HepG2 (cell line): ENCODE results near the gene SLC23A3. TPM values are rescaled to one million over a fixed set of nuclear protein-coding genes. Genes with fewer than 3 reads are reported as not detected.
A peak's percentile ranks its signal among the peaks of the same experiment; 100 is the strongest.

Source experiments
- ATF5 ChIP-seq: sonication (generic); formaldehyde crosslinking; IDR thresholded peaks from 2 replicates; pipeline ENCODE4 v1.4.0; 2020; ENCODE audit warnings: mild to moderate bottlenecking, low read depth, missing genetic modification reagents
- FLYWCH1 ChIP-seq: sonication (generic); formaldehyde crosslinking; IDR thresholded peaks from 2 replicates; pipeline ENCODE4 v1.8.1; 2023; ENCODE audit warnings: mild to moderate bottlenecking, missing genetic modification reagents
- FOSL1 ChIP-seq: sonication (generic); formaldehyde crosslinking; IDR thresholded peaks from 2 replicates; pipeline ENCODE4 v1.9.0; 2021; ENCODE audit warnings: missing genetic modification reagents, borderline replicate concordance
- GATAD2A ChIP-seq: IDR thresholded peaks from 2 replicates; pipeline ENCODE4 v1.6.1; 2016
- GFI1 ChIP-seq: sonication (generic); formaldehyde crosslinking; IDR thresholded peaks from 2 replicates; pipeline ENCODE4 v1.5.0; 2020; ENCODE audit warnings: missing genetic modification reagents, mild to moderate bottlenecking, borderline replicate concordance
- HMGXB4 ChIP-seq, 2 experiments: sonication (generic) in 1 of 2; formaldehyde crosslinking in 1 of 2; IDR thresholded peaks; 2 replicates each; pipeline versions ENCODE4 v1.4.0 to v1.6.1; 2018 to 2020; ENCODE audit warnings: missing genetic modification reagents in 2 of 2, borderline replicate concordance in 1 of 2, low read depth in 1 of 2, mild to moderate bottlenecking in 1 of 2, missing biosample characterization in 1 of 2
- IRF2 ChIP-seq: IDR thresholded peaks from 2 replicates; pipeline ENCODE4 v1.6.1; 2018; ENCODE audit warnings: missing genetic modification reagents, missing compliant biosample characterization
- PBX2 ChIP-seq: IDR thresholded peaks from 2 replicates; pipeline ENCODE4 v1.6.1; 2016; ENCODE audit warnings: control low read depth
- POGK ChIP-seq: sonication (generic); formaldehyde crosslinking; conservative IDR thresholded peaks from 2 replicates; pipeline ENCODE4 v1.8.0; 2022; ENCODE audit warnings: mild to moderate bottlenecking, moderate library complexity, missing genetic modification reagents
- RBM39 ChIP-seq: fragments of 200-400 bp; formaldehyde crosslinking; IDR thresholded peaks from one replicate; pipeline ENCODE4 v1.6.1; 2018; ENCODE audit warnings: antibody characterized with exemption, mild to moderate bottlenecking, low read depth, low read length; ENCODE audit not compliant: poor library complexity, severe bottlenecking
- SAFB2 ChIP-seq: sonication (generic); formaldehyde crosslinking; IDR thresholded peaks from 2 replicates; pipeline ENCODE4 v1.5.1; 2020; ENCODE audit warnings: missing genetic modification reagents, low read depth, mild to moderate bottlenecking, borderline replicate concordance
- TARDBP ChIP-seq: sonication (generic); formaldehyde crosslinking; IDR thresholded peaks from 2 replicates; pipeline ENCODE4 v1.8.0; 2022; ENCODE audit warnings: mild to moderate bottlenecking, missing genetic modification reagents
- TEAD2 ChIP-seq: sonication (generic); formaldehyde crosslinking; IDR thresholded peaks from 2 replicates; pipeline ENCODE4 v1.9.0; 2021; ENCODE audit warnings: missing genetic modification reagents
- ZBTB37 ChIP-seq: sonication (generic); formaldehyde crosslinking; IDR thresholded peaks from 2 replicates; pipeline ENCODE4 v1.4.0; 2020; ENCODE audit warnings: mild to moderate bottlenecking, missing genetic modification reagents
- ZNF563 ChIP-seq: sonication (generic); formaldehyde crosslinking; IDR thresholded peaks from 2 replicates; pipeline ENCODE4 v1.8.0; 2022; ENCODE audit warnings: mild to moderate bottlenecking, moderate library complexity, missing genetic modification reagents
- ZNF713 ChIP-seq: sonication (generic); formaldehyde crosslinking; IDR thresholded peaks from 2 replicates; pipeline ENCODE4 v1.4.0; 2020; ENCODE audit warnings: mild to moderate bottlenecking, missing genetic modification reagents
- ZNF749 ChIP-seq: sonication (generic); formaldehyde crosslinking; IDR thresholded peaks from 2 replicates; pipeline ENCODE4 v1.8.0; 2022; ENCODE audit warnings: mild to moderate bottlenecking, missing genetic modification reagents, moderate library complexity, borderline replicate concordance
- ZNF766 ChIP-seq: sonication (generic); formaldehyde crosslinking; IDR thresholded peaks from 2 replicates; pipeline ENCODE4 v1.5.0; 2020; ENCODE audit warnings: missing genetic modification reagents, borderline replicate concordance
- ZNF782 ChIP-seq: sonication (generic); formaldehyde crosslinking; IDR thresholded peaks from 2 replicates; pipeline ENCODE4 v1.4.0; 2020; ENCODE audit warnings: missing genetic modification reagents, mild to moderate bottlenecking, borderline replicate concordance
- polyA plus RNA-seq, 8 experiments: library from polyadenylated mRNA; depleted of rRNA in 3 of 8; stranded (reverse) in 7 of 8; unstranded in 1 of 8; fragments of >200 nt; fragmentation: Illumina TruSeq in 4 of 8; extraction: Trizol in 4 of 8; gene quantifications; 2 replicates each; pipeline versions ENCODE4 v1.2.1 to v1.2.3, GENCODE V29; 2011 to 2016; ENCODE audit warnings: low read depth in 4 of 8, missing spikeins in 1 of 8, mixed read lengths in 1 of 8; ENCODE audit not compliant: insufficient read depth in 1 of 8
- total RNA-seq, 5 experiments: library from RNA; depleted of rRNA; stranded (reverse); fragments of >200 nt; fragmentation: Illumina TruSeq; extraction: Trizol; gene quantifications; 2 replicates each; pipeline ENCODE4 v1.2.3, GENCODE V29; 2016; ENCODE audit warnings: low read depth in 1 of 5

The SLC23A3 gene
- total and polyA plus RNA-seq, 2 of the 13 experiments (the other 11 are each of a cell fraction or from before 2014, with no cell fraction given), result 0.38 to 0.78 TPM

- TF ChIP-seq HMGXB4 (CRISPR knock-in tag; IDR thresholded peaks at IDR 0.05; ENCODE audit: borderline replicate concordance in 1 of 2, low read depth in 1 of 2) (peak in 1 of 2 experiments; percentile 71; a peak in 3 of 4 replicates), FOSL1 (CRISPR knock-in tag) (no peak), ZNF766 (CRISPR knock-in tag) (no peak), SAFB2 (peak; percentile 94), FLYWCH1 (CRISPR knock-in tag) (no peak), GATAD2A (CRISPR knock-in tag) (peak; percentile 40), GFI1 (CRISPR knock-in tag) (peak; percentile 62), ZNF749 (CRISPR knock-in tag) (peak; percentile 96), IRF2 (CRISPR knock-in tag) (peak; percentile 80), ZNF563 (peak; percentile 85), TARDBP (CRISPR knock-in tag) (no peak), TEAD2 (CRISPR knock-in tag) (no peak), ZNF782 (CRISPR knock-in tag) (peak; percentile 97), ZNF713 (CRISPR knock-in tag) (no peak), ATF5 (CRISPR knock-in tag) (peak; percentile 95), RBM39 (peak; percentile 83), ZBTB37 (CRISPR knock-in tag) (peak; percentile 55; the same call in 1 of the 2 replicates), PBX2 (no peak), POGK (CRISPR knock-in tag) (no peak; the same call in 1 of the 2 replicates)
Observed at GRCh38 chr2:219177552-219178376, 7.9 kb upstream of the SLC23A3 start, which contains the start of gene RETREG2 (continued).
